SK-N-SH (cell line): ENCODE measurements around the gene UBTF.

Experiments
- CTCF ChIP-seq: fragments of 200-600 bp; sonication (generic); IDR thresholded peaks from 2 replicates; pipeline ENCODE4 v1.6.1; 2017; ENCODE audit warnings: antibody characterized with exemption, mild to moderate bottlenecking, moderate library complexity
- EZH2phosphoT487 ChIP-seq: fragments of 200-600 bp; sonication (generic); IDR thresholded peaks from 2 replicates; pipeline ENCODE4 v1.6.1; 2017; ENCODE audit warnings: low read depth, mixed run types, mild to moderate bottlenecking, antibody characterized with exemption, moderate library complexity, borderline replicate concordance
- MAX ChIP-seq: IDR thresholded peaks from 2 replicates; pipeline ENCODE4 v1.4.0; 2012; ENCODE audit warnings: low read depth
- TAF1 ChIP-seq: IDR thresholded peaks from 2 replicates; pipeline ENCODE4 v1.6.1; 2012; ENCODE audit warnings: low read depth, mild to moderate bottlenecking, low read length, moderate library complexity, borderline replicate concordance

- TF ChIP-seq CTCF (no peak), TAF1 (no peak), MAX (no peak), EZH2phosphoT487 (no peak)
Observed at GRCh38 chr17:44209786-44210341, 9.6 kb downstream of the UBTF start.
